ENCODE measurements around the gene ACTR8. TPM values are rescaled to one million over a fixed set of nuclear protein-coding genes. Genes with fewer than 3 reads are reported as not detected.

ACTR8 gene
- total RNA-seq, 2 experiments from 2014 or later, result 39.6 to 48.7 TPM

DNA sequence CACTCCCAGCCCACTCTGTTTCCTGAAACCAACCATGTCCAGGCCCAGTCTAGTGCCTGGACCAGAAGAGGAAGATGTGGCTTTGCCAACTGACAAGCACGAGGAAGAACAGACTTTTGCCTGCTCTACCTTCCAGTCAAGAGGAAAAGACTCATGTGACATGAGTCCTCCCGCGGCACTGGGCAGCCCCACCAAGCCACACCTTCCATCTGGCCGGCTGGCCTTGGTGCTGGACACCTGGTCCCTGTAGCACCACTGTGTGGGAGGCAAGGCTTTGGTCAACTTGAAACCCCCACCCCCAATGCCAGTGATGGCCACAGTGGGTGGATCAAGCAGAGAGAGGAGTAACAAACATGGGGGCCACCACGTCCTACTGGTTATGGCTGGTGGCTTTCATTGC, 48.3 kb downstream of the ACTR8 start:
- H3K9me2 ChIP-seq (ENCODE audit: insufficient read depth, low read length), result no peaks in the 10 kb centered on the region
- no TSS peak for BruUV-seq (replicated peaks)
- no peaks in the 10 kb centered on the region for H3K36me3 ChIP-seq (ENCODE audit: insufficient read depth, low read length)
- ChIA-PET CTCF (ENCODE audit: unreplicated experiment) (no interaction called here), POLR2A (no interaction called here)
- no peak overlapping the region for H2AFZ ChIP-seq (ENCODE audit: low read length)
- H4K20me1 ChIP-seq (ENCODE audit: insufficient read depth, low read length), result no peaks in the 10 kb centered on the region
- no peak for DNase-seq (ENCODE audit: low spot score)
- no peaks in the 10 kb centered on the region for H3K9me3 ChIP-seq (ENCODE audit: low read length)
- H3K4me3 ChIP-seq (ENCODE audit: low read depth, low read length, poor library complexity, severe bottlenecking), result no peak overlapping the region
- H3K4me1 ChIP-seq (ENCODE audit: insufficient read depth, low read length, poor library complexity, severe bottlenecking), result no peaks in the 10 kb centered on the region
- intact Hi-C loops (cut with micrococcal nuclease; ENCODE audit: unreplicated experiment), result no loop called here
- TF ChIP-seq, protein P1, sequence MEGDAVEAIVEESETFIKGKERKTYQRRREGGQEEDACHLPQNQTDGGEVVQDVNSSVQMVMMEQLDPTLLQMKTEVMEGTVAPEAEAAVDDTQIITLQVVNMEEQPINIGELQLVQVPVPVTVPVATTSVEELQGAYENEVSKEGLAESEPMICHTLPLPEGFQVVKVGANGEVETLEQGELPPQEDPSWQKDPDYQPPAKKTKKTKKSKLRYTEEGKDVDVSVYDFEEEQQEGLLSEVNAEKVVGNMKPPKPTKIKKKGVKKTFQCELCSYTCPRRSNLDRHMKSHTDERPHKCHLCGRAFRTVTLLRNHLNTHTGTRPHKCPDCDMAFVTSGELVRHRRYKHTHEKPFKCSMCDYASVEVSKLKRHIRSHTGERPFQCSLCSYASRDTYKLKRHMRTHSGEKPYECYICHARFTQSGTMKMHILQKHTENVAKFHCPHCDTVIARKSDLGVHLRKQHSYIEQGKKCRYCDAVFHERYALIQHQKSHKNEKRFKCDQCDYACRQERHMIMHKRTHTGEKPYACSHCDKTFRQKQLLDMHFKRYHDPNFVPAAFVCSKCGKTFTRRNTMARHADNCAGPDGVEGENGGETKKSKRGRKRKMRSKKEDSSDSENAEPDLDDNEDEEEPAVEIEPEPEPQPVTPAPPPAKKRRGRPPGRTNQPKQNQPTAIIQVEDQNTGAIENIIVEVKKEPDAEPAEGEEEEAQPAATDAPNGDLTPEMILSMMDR (conservative IDR thresholded peaks at IDR 0.05; ENCODE audit: low read length), result no peak
- no peak for TF ChIP-seq EZH2phosphoT487 (IDR thresholded peaks at IDR 0.05; ENCODE audit: borderline replicate concordance, low read depth, low read length)
- no peak overlapping the region for H3K4me2 ChIP-seq (ENCODE audit: low read length)
- no peak overlapping the region for H3K27ac ChIP-seq (ENCODE audit: low read depth, low read length, poor library complexity, severe bottlenecking)
- H3K79me2 ChIP-seq (ENCODE audit: insufficient read depth, low read depth, low read length), result no peaks in the 10 kb centered on the region

DNA sequence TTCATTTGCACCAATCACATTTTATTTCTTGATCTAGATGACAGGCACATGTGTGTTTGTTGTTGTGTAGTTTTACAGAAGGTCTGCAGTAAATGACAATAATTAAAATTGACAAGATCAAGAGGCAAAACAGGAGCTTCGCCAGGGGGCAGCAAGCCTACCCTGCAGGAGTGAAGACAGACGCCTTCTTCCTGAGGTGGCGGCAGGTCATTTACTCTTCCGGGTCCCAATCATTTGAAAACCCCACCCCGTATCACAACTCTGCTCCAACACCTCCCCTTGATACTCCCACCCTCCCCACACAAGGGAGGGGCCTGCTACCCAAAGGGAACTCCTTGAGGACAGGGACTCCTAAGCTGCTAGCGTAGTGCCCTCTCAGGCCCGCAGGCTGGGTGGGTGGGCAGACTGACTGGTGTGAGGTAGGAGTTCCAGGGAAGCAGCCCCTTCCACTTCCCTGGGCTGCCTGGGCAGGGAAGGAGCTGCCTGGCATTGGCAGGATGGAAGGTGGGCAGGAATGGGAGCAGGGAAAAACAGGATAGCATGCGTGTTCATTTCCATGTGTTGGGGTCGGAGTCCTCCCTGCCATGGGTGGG, 48.8 kb downstream of the ACTR8 start:
- DNase-seq (ENCODE audit: low spot score), result no peak
- no peaks in the 10 kb centered on the region for H4K20me1 ChIP-seq (ENCODE audit: insufficient read depth, low read length)
- H3K4me3 ChIP-seq (ENCODE audit: low read depth, low read length, poor library complexity, severe bottlenecking), result no peak overlapping the region
- H3K27ac ChIP-seq (ENCODE audit: low read depth, low read length, poor library complexity, severe bottlenecking), result no peak overlapping the region
- no peaks in the 10 kb centered on the region for H3K4me1 ChIP-seq (ENCODE audit: insufficient read depth, low read length, poor library complexity, severe bottlenecking)
- no peaks in the 10 kb centered on the region for H3K9me2 ChIP-seq (ENCODE audit: insufficient read depth, low read length)
- ChIA-PET CTCF (ENCODE audit: unreplicated experiment) (no interaction called here), POLR2A (no interaction called here)
- H3K79me2 ChIP-seq (ENCODE audit: insufficient read depth, low read depth, low read length), result no peaks in the 10 kb centered on the region
- intact Hi-C loops (cut with micrococcal nuclease; ENCODE audit: unreplicated experiment), result no loop called here
- no TSS peak for BruUV-seq (replicated peaks)
- H3K9me3 ChIP-seq (ENCODE audit: low read length), result no peaks in the 10 kb centered on the region
- no peak overlapping the region for H2AFZ ChIP-seq (ENCODE audit: low read length)
- no peak overlapping the region for H3K4me2 ChIP-seq (ENCODE audit: low read length)
- TF ChIP-seq EZH2phosphoT487 (IDR thresholded peaks at IDR 0.05; ENCODE audit: borderline replicate concordance, low read depth, low read length), result no peak
- TF ChIP-seq, protein P1 (conservative IDR thresholded peaks at IDR 0.05; ENCODE audit: low read length), result no peak
- H3K36me3 ChIP-seq (ENCODE audit: insufficient read depth, low read length), result no peaks in the 10 kb centered on the region

DNA sequence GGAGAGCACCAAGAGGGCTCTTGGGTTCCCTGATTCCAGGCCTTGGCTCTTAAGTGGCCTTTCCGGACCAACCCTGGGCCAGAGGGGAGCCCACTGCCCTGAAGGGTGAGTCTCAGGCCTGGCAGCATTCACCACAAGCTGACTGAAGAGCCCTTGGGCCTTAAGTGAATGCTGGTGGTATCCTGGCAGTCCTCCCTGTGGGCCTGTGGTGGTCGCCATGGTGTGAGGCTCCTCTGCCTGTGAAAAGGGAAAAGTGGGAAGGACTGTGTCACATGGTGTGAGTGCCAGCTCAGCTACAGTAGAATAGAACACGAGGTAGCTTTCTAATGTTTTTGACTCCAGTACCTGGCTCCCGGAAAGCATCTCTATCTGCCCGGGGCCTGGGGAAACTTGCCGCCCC, 51.0 kb downstream of the ACTR8 start:
- no peaks in the 10 kb centered on the region for H3K9me3 ChIP-seq (ENCODE audit: low read length)
- H3K4me2 ChIP-seq (ENCODE audit: low read length), result no peak overlapping the region
- no peak for DNase-seq (ENCODE audit: low spot score)
- H3K79me2 ChIP-seq (ENCODE audit: insufficient read depth, low read depth, low read length), result no peaks in the 10 kb centered on the region
- intact Hi-C loops (cut with micrococcal nuclease; ENCODE audit: unreplicated experiment), result no loop called here
- no peaks in the 10 kb centered on the region for H3K4me1 ChIP-seq (ENCODE audit: insufficient read depth, low read length, poor library complexity, severe bottlenecking)
- no peak overlapping the region for H3K27ac ChIP-seq (ENCODE audit: low read depth, low read length, poor library complexity, severe bottlenecking)
- no peaks in the 10 kb centered on the region for H3K36me3 ChIP-seq (ENCODE audit: insufficient read depth, low read length)
- no peak overlapping the region for H3K4me3 ChIP-seq (ENCODE audit: low read depth, low read length, poor library complexity, severe bottlenecking)
- TF ChIP-seq, protein P1 (conservative IDR thresholded peaks at IDR 0.05; ENCODE audit: low read length), result no peak
- no peak for TF ChIP-seq EZH2phosphoT487 (IDR thresholded peaks at IDR 0.05; ENCODE audit: borderline replicate concordance, low read depth, low read length)
- H4K20me1 ChIP-seq (ENCODE audit: insufficient read depth, low read length), result no peaks in the 10 kb centered on the region
- BruUV-seq (replicated peaks), result no TSS peak
- ChIA-PET CTCF (ENCODE audit: unreplicated experiment) (no interaction called here), POLR2A (no interaction called here)
- no peaks in the 10 kb centered on the region for H3K9me2 ChIP-seq (ENCODE audit: insufficient read depth, low read length)
- no peak overlapping the region for H2AFZ ChIP-seq (ENCODE audit: low read length)
